Measurements from ENCODE around the gene M1AP.

DNA sequence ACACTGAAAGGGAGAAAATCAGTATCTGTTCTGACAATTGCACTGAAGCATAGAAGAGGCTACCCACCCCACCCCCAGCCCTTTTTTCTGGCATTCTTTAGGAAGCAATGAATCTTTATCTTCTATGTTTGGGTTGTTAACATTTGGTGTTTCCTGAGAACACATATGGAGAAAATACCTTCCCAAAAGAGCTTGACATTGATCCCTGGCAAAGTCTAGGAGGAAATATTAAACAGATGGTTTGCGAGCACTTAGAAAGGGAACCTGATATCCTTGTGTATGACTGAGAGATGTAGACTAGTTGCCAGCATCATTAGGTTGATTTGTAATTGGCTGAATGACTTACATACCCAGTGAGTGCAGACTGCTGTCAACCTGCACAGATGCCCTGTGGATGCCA, 50.7 kb downstream of the M1AP start:
- TF ChIP-seq POLR2A (IDR thresholded peaks at IDR 0.05) (no peak), POLR2AphosphoS5 (IDR thresholded peaks at IDR 0.05) (no peak)
- TF ChIP-seq, protein P1, sequence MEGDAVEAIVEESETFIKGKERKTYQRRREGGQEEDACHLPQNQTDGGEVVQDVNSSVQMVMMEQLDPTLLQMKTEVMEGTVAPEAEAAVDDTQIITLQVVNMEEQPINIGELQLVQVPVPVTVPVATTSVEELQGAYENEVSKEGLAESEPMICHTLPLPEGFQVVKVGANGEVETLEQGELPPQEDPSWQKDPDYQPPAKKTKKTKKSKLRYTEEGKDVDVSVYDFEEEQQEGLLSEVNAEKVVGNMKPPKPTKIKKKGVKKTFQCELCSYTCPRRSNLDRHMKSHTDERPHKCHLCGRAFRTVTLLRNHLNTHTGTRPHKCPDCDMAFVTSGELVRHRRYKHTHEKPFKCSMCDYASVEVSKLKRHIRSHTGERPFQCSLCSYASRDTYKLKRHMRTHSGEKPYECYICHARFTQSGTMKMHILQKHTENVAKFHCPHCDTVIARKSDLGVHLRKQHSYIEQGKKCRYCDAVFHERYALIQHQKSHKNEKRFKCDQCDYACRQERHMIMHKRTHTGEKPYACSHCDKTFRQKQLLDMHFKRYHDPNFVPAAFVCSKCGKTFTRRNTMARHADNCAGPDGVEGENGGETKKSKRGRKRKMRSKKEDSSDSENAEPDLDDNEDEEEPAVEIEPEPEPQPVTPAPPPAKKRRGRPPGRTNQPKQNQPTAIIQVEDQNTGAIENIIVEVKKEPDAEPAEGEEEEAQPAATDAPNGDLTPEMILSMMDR (IDR thresholded peaks at IDR 0.05 in 8 of 11, conservative IDR thresholded peaks at IDR 0.05 in 3 of 11): no peak

Data from spleen (tissue), 7 donors.